HepG2 (cell line): Measurements from ENCODE around the gene RPL5. TPM values are rescaled to one million over a fixed set of nuclear protein-coding genes. Genes with fewer than 3 reads are reported as not detected.

ENCODE experiments used
- ASH2L ChIP-seq: fragments of 300-600, 200-600 bp; sonication (generic); IDR thresholded peaks from 2 replicates; pipeline ENCODE4 v1.7.0; 2017; ENCODE audit warnings: low read depth, mild to moderate bottlenecking, moderate library complexity, mixed read lengths, low read length; ENCODE audit not compliant: insufficient read length
- GATA4 ChIP-seq: sonication (generic); IDR thresholded peaks from 2 replicates; pipeline ENCODE4 v1.6.1; 2016; ENCODE audit warnings: antibody characterized with exemption, low read depth, borderline replicate concordance
- GZF1 ChIP-seq: sonication (generic); formaldehyde crosslinking; IDR thresholded peaks from 2 replicates; pipeline ENCODE4 v1.5.1; 2020; ENCODE audit warnings: mild to moderate bottlenecking, missing genetic modification reagents
- HNF4A ChIP-seq: sonication (generic); formaldehyde crosslinking; IDR thresholded peaks from 2 replicates; pipeline ENCODE4 v1.4.0; 2020; ENCODE audit warnings: missing genetic modification reagents
- JUN ChIP-seq: sonication (generic); formaldehyde crosslinking; IDR thresholded peaks from 2 replicates; pipeline ENCODE4 v1.4.0; 2020; ENCODE audit warnings: mild to moderate bottlenecking, missing genetic modification reagents
- MAFK ChIP-seq, 2 experiments: IDR thresholded peaks in 1 of 2; conservative IDR thresholded peaks in 1 of 2; 2 replicates each; pipeline ENCODE4 v1.6.1; 2011; ENCODE audit warnings: improper control_type of control experiment in 2 of 2, low read length in 2 of 2
- MED13 ChIP-seq: sonication (generic); formaldehyde crosslinking; IDR thresholded peaks from 2 replicates; pipeline ENCODE4 v1.5.0; 2020; ENCODE audit warnings: missing genetic modification reagents
- MEIS2 ChIP-seq: sonication (generic); formaldehyde crosslinking; IDR thresholded peaks from 2 replicates; pipeline ENCODE4 v1.9.0; 2021; ENCODE audit warnings: mild to moderate bottlenecking, missing genetic modification reagents
- MIER3 ChIP-seq: IDR thresholded peaks from 2 replicates; pipeline ENCODE4 v1.6.1; 2016; ENCODE audit warnings: missing compliant biosample characterization, borderline replicate concordance
- NFE2L2 ChIP-seq: fragments of 150-350 bp; IDR thresholded peaks from 2 replicates; pipeline ENCODE4 v1.6.1; 2014; ENCODE audit warnings: low read length
- TFE3 ChIP-seq: IDR thresholded peaks from 2 replicates; pipeline ENCODE4 v1.6.1; 2016
- ZNF317 ChIP-seq: sonication (generic); formaldehyde crosslinking; IDR thresholded peaks from 2 replicates; pipeline ENCODE4 v1.5.0; 2020; ENCODE audit warnings: mild to moderate bottlenecking, missing genetic modification reagents
- ZNF510 ChIP-seq: sonication (generic); formaldehyde crosslinking; IDR thresholded peaks from 2 replicates; pipeline ENCODE4 v1.4.0; 2020; ENCODE audit warnings: low read depth, mild to moderate bottlenecking, missing genetic modification reagents
- ZNF629 ChIP-seq: sonication (generic); formaldehyde crosslinking; conservative IDR thresholded peaks from 2 replicates; pipeline ENCODE4 v1.5.0; 2020; ENCODE audit warnings: missing genetic modification reagents
- ZNF75D ChIP-seq: sonication (generic); formaldehyde crosslinking; IDR thresholded peaks from 2 replicates; pipeline ENCODE4 v1.8.1; 2023; ENCODE audit warnings: missing genetic modification reagents, mild to moderate bottlenecking, borderline replicate concordance
- ZNF775 ChIP-seq: sonication (generic); formaldehyde crosslinking; IDR thresholded peaks from 2 replicates; pipeline ENCODE4 v1.4.0; 2020; ENCODE audit warnings: missing genetic modification reagents, mild to moderate bottlenecking, moderate library complexity, borderline replicate concordance
- ZNF800 ChIP-seq: sonication (generic); formaldehyde crosslinking; IDR thresholded peaks from 2 replicates; pipeline ENCODE4 v1.4.0; 2020; ENCODE audit warnings: missing genetic modification reagents
- polyA plus RNA-seq, 8 experiments: library from polyadenylated mRNA; depleted of rRNA in 3 of 8; stranded (reverse) in 7 of 8; unstranded in 1 of 8; fragments of >200 nt; fragmentation: Illumina TruSeq in 4 of 8; extraction: Trizol in 4 of 8; gene quantifications; 2 replicates each; pipeline versions ENCODE4 v1.2.1 to v1.2.3, GENCODE V29; 2011 to 2016; ENCODE audit warnings: low read depth in 4 of 8, missing spikeins in 1 of 8, mixed read lengths in 1 of 8; ENCODE audit not compliant: insufficient read depth in 1 of 8
- total RNA-seq, 5 experiments: library from RNA; depleted of rRNA; stranded (reverse); fragments of >200 nt; fragmentation: Illumina TruSeq; extraction: Trizol; gene quantifications; 2 replicates each; pipeline ENCODE4 v1.2.3, GENCODE V29; 2016; ENCODE audit warnings: low read depth in 1 of 5
- TF ChIP-seq, protein P1 (sequence below): sonication (generic); formaldehyde crosslinking; IDR thresholded peaks from 2 replicates; pipeline ENCODE4 v1.4.0; 2020; ENCODE audit warnings: missing genetic modification reagents
- TF ChIP-seq, protein P2 (sequence below): sonication (generic); formaldehyde crosslinking; conservative IDR thresholded peaks from 2 replicates; pipeline ENCODE4 v1.4.0; 2020; ENCODE audit warnings: missing genetic modification reagents
- TF ChIP-seq, protein P3 (sequence below): sonication (generic); formaldehyde crosslinking; IDR thresholded peaks from 2 replicates; pipeline ENCODE4 v1.4.0; 2020; ENCODE audit warnings: missing genetic modification reagents

RPL5 gene
- total and polyA plus RNA-seq, 2 of the 13 experiments (the other 11 are each of a cell fraction or from before 2014, with no cell fraction given), result 2,304 to 2,520 TPM

DNA sequence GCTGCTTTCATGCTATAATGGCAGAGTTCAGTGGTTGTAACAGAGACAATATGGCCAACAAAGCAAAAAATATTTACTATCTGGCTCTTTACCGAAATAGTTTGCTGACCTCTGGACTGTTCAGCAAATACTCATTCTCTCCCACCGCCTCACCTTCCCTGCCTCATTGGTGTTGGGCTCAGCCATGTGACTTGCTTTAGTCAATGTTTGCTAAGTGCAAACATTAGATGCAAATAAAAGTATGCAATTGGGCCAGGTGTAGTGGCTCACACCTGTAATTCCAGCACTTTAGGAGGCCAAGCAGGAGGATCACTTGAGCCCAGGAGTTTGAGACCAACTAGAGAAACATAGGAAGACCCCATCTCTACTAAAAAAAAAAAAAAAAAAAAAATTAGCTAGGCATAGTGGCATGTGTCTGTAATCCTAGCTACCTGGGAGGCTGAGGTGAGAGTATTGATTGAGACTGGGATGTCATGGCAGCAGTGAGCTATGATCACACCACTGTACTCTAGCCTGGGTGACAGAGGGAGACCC is 55.1 kb downstream of the RPL5 start (continued):
- TF ChIP-seq, protein P1, sequence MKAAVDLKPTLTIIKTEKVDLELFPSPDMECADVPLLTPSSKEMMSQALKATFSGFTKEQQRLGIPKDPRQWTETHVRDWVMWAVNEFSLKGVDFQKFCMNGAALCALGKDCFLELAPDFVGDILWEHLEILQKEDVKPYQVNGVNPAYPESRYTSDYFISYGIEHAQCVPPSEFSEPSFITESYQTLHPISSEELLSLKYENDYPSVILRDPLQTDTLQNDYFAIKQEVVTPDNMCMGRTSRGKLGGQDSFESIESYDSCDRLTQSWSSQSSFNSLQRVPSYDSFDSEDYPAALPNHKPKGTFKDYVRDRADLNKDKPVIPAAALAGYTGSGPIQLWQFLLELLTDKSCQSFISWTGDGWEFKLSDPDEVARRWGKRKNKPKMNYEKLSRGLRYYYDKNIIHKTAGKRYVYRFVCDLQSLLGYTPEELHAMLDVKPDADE (CRISPR knock-in tag), result no peak
- TF ChIP-seq, protein P2, sequence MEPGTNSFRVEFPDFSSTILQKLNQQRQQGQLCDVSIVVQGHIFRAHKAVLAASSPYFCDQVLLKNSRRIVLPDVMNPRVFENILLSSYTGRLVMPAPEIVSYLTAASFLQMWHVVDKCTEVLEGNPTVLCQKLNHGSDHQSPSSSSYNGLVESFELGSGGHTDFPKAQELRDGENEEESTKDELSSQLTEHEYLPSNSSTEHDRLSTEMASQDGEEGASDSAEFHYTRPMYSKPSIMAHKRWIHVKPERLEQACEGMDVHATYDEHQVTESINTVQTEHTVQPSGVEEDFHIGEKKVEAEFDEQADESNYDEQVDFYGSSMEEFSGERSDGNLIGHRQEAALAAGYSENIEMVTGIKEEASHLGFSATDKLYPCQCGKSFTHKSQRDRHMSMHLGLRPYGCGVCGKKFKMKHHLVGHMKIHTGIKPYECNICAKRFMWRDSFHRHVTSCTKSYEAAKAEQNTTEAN (CRISPR knock-in tag), result peak; percentile 68; the same call in 1 of the 2 replicates
- TF ChIP-seq HNF4A (CRISPR knock-in tag), result peak; percentile 84
- TF ChIP-seq, protein P3, sequence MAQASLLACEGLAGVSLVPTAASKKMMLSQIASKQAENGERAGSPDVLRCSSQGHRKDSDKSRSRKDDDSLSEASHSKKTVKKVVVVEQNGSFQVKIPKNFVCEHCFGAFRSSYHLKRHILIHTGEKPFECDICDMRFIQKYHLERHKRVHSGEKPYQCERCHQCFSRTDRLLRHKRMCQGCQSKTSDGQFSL, result no peak
- TF ChIP-seq ZNF317 (CRISPR knock-in tag), result 0 out of 2 replicates have a peak, but pooled peaks have one; percentile 2
- TF ChIP-seq GZF1 (CRISPR knock-in tag), result no peak
- TF ChIP-seq ZNF75D (CRISPR knock-in tag), result no peak
- 0 out of 2 replicates have a peak, but pooled peaks have one; percentile 43 for TF ChIP-seq MEIS2 (CRISPR knock-in tag)
- peak; percentile 49; the same call in 1 of the 2 replicates for TF ChIP-seq GATA4
- TF ChIP-seq ASH2L, result peak; percentile 60
- peak; percentile 35; the same call in 1 of the 2 replicates for TF ChIP-seq MIER3
- TF ChIP-seq TFE3 (CRISPR knock-in tag), result peak; percentile 93
- TF ChIP-seq MAFK (conservative IDR thresholded peaks at IDR 0.05 in 1 of 2, IDR thresholded peaks at IDR 0.05 in 1 of 2; ENCODE audit: low read length in 2 of 2), result peak in 1 of 2 experiments; percentile 59; a peak in 2 of 4 replicates
- no peak for TF ChIP-seq ZNF775 (CRISPR knock-in tag)
- TF ChIP-seq ZNF510 (CRISPR knock-in tag), result no peak
- peak; percentile 56; the same call in 1 of the 2 replicates for TF ChIP-seq JUN
- no peak for TF ChIP-seq ZNF800 (CRISPR knock-in tag)
- TF ChIP-seq MED13 (CRISPR knock-in tag), result no peak
- TF ChIP-seq NFE2L2, result no peak
- TF ChIP-seq ZNF629, result no peak
